C4-2B (cell line): ENCODE results near the gene MMP20.
"Not testable (repeated sequence)": the region's sequence is repeated elsewhere in the genome, so short reads cannot be mapped to it uniquely, and the experiment has no call there.

Experiments
- H3K27ac ChIP-seq: fragments of 450-650 bp; 2 replicates; pipeline ENCODE4 v1.5.1; 2017
- CTCF ChIP-seq: fragments of 450-650 bp; conservative IDR thresholded peaks from 2 replicates; pipeline ENCODE4 v1.5.1; 2017; ENCODE audit warnings: mild to moderate bottlenecking
- ZFX ChIP-seq: fragments of 450-650 bp; IDR thresholded peaks from 2 replicates; pipeline ENCODE4 v1.6.1; 2017

The MMP20 gene

GRCh38 chr11:102637731-102638130 is 12.6 kb upstream of the MMP20 start:
- no peak for TF ChIP-seq ZFX
- no peak for TF ChIP-seq CTCF

GRCh38 chr11:102633385-102634026 is 8.4 kb upstream of the MMP20 start:
- TF ChIP-seq ZFX: no peak
- no peak for TF ChIP-seq CTCF
- no peak overlapping the region for H3K27ac ChIP-seq

More at GRCh38 chr11:102637731-102638130, 12.6 kb upstream of the MMP20 start:
- H3K27ac ChIP-seq: no peak overlapping the region

GRCh38 chr11:102632026-102632425 is 6.9 kb upstream of the MMP20 start:
- TF ChIP-seq ZFX (no peak), CTCF (no peak)

GRCh38 chr11:102630598-102631448 is 5.7 kb upstream of the MMP20 start:
- H3K27ac ChIP-seq: peak overlapping the region; percentile 53
- no peak for TF ChIP-seq CTCF
- TF ChIP-seq ZFX: no peak

More at GRCh38 chr11:102632026-102632425, 6.9 kb upstream of the MMP20 start:
- no peak overlapping the region for H3K27ac ChIP-seq

GRCh38 chr11:102629908-102630307 is 4.8 kb upstream of the MMP20 start:
- not testable (repeated sequence) for H3K27ac ChIP-seq

GRCh38 chr11:102626676-102627075 is 1.5 kb upstream of the MMP20 start:
- TF ChIP-seq CTCF (no peak), ZFX (no peak)
- no peak overlapping the region for H3K27ac ChIP-seq

GRCh38 chr11:102623998-102624397 is 1.1 kb downstream of the MMP20 start:
- TF ChIP-seq ZFX (no peak), CTCF (no peak)

More at GRCh38 chr11:102623998-102624397, 1.1 kb downstream of the MMP20 start:
- H3K27ac ChIP-seq: no peak overlapping the region
